Erythroblast (primary cell): Measurements from ENCODE around the gene ZBTB7A.

Experiments
- GATA1 ChIP-seq: IDR thresholded peaks from 2 replicates; pipeline ENCODE4 v1.6.1; 2011; ENCODE audit warnings: low read depth, mild to moderate bottlenecking, control low read depth, low read length, moderate library complexity
- POLR2A ChIP-seq: IDR thresholded peaks from 2 replicates; pipeline ENCODE4 v1.6.1; 2011; ENCODE audit warnings: mild to moderate bottlenecking, low read length

DNA sequence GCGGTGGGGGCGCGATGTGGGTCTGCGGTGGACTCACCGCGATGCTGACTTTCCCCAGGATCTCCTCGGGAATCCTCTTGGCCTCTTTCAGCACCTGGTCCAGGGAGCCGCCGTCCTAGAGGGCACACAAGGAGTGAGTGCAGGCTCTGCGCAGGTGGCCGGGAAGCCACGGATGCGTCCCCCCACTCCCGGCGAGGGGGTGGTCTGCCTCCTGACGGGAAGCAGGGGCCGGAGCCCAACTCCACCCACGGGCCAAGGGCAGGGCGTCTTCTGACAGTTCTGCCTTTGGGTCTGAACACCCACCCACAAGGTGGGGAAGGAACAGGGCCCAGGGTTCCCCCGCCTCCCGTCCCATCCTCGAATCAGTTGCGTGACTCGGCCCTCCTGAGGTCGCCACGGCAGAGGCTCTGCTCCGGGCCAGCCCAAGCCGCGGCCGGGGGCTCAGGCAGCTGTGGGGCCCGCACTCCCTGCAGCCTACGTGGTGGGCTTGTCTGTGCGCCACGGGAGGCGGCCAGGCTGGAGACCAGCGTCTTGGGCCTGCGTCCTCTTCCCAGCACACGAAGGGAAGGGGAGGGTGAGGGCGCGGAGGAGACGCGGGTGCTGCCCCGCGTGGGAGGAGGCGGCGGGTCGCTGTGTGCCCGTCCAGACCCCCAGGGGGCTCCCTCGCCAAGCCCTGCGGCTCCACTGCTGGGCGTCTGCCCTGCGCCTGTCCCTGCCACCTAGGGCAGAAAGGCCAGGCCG lies 35.8 kb upstream of the ZBTB7A start:
- TF ChIP-seq POLR2A (no peak), GATA1 (no peak)
